SU-DHL-6 (cell line): ENCODE data around the gene DLL4.

Experiments
- H2AFZ ChIP-seq: fragments of 200-600 bp; sonication (generic); 2 replicates; pipeline ENCODE4 v1.6.1; 2014; ENCODE audit warnings: low read depth, mild to moderate bottlenecking, moderate library complexity, mixed read lengths, antibody characterized with exemption, low read length; ENCODE audit not compliant: severe bottlenecking
- H3F3A ChIP-seq: fragments of 200-600 bp; shearing (Covaris generic); 2 replicates; pipeline ENCODE4 v1.6.0; 2016; ENCODE audit warnings: antibody characterized with exemption, mild to moderate bottlenecking; ENCODE audit not compliant: insufficient read depth
- H3K27ac ChIP-seq: fragments of 200-600 bp; sonication (generic); 2 replicates; pipeline ENCODE4 v1.5.1; 2016; ENCODE audit warnings: low read depth, mild to moderate bottlenecking, low read length, moderate library complexity, mixed read lengths
- H3K27me3 ChIP-seq: fragments of 200-600 bp; sonication (generic), shearing (Covaris generic); 2 replicates; pipeline ENCODE4 v1.6.0; 2014; ENCODE audit warnings: mild to moderate bottlenecking, low read length
- H3K36me3 ChIP-seq: fragments of 200-600 bp; sonication (generic); 2 replicates; pipeline ENCODE4 v1.6.1; 2014; ENCODE audit warnings: mild to moderate bottlenecking, low read length, mixed read lengths
- H3K4me2 ChIP-seq: fragments of 300-600, 200-600 bp; shearing (Covaris generic), sonication (generic); 2 replicates; pipeline ENCODE4 v1.6.0; 2014; ENCODE audit warnings: low read length, low read depth, mild to moderate bottlenecking; ENCODE audit not compliant: poor library complexity, severe bottlenecking
- H3K4me3 ChIP-seq: fragments of 200-600 bp; sonication (generic); 2 replicates; pipeline ENCODE4 v1.5.1; 2014; ENCODE audit warnings: antibody characterized with exemption, low read length, mild to moderate bottlenecking, mixed read lengths; ENCODE audit not compliant: insufficient read depth, poor library complexity, severe bottlenecking
- H3K79me2 ChIP-seq: fragments of 200-600 bp; sonication (generic); 2 replicates; pipeline ENCODE4 v1.6.1; 2014; ENCODE audit warnings: mild to moderate bottlenecking, low read length, moderate library complexity; ENCODE audit not compliant: insufficient read depth
- H3K9ac ChIP-seq: fragments of 200-600 bp; sonication (generic); 2 replicates; pipeline ENCODE4 v1.7.0; 2014; ENCODE audit warnings: mild to moderate bottlenecking, low read length
- H3K9me2 ChIP-seq: fragments of 200-600 bp; sonication (generic); replicated peaks from 2 replicates; pipeline ENCODE4 v1.6.1; 2014; ENCODE audit warnings: low read length; ENCODE audit not compliant: insufficient read depth
- H3K9me3 ChIP-seq: fragments of 200-600 bp; sonication (generic); 2 replicates; pipeline ENCODE4 v1.6.1; 2014; ENCODE audit warnings: low read length, mixed read lengths; ENCODE audit not compliant: insufficient read depth
- H4K20me1 ChIP-seq: fragments of 200-600 bp; sonication (generic); 2 replicates; pipeline ENCODE4 v1.6.1; 2014; ENCODE audit warnings: low read depth, mild to moderate bottlenecking, antibody characterized with exemption, low read length, moderate library complexity, mixed read lengths
- EZH2phosphoT487 ChIP-seq: fragments of 200-600 bp; sonication (generic), shearing (Covaris generic); conservative IDR thresholded peaks from 2 replicates; pipeline ENCODE4 v1.6.1; 2018; ENCODE audit warnings: mild to moderate bottlenecking, antibody characterized with exemption, low read length, moderate library complexity, mixed read lengths
- TF ChIP-seq, protein P1 (sequence below): fragments of 200-600 bp; sonication (generic); IDR thresholded peaks from one replicate; pipeline ENCODE4 v1.5.1; 2017; ENCODE audit warnings: antibody characterized with exemption, mild to moderate bottlenecking, low read length, moderate library complexity; ENCODE audit not compliant: insufficient read depth, poor library complexity, severe bottlenecking

The DLL4 gene

DNA sequence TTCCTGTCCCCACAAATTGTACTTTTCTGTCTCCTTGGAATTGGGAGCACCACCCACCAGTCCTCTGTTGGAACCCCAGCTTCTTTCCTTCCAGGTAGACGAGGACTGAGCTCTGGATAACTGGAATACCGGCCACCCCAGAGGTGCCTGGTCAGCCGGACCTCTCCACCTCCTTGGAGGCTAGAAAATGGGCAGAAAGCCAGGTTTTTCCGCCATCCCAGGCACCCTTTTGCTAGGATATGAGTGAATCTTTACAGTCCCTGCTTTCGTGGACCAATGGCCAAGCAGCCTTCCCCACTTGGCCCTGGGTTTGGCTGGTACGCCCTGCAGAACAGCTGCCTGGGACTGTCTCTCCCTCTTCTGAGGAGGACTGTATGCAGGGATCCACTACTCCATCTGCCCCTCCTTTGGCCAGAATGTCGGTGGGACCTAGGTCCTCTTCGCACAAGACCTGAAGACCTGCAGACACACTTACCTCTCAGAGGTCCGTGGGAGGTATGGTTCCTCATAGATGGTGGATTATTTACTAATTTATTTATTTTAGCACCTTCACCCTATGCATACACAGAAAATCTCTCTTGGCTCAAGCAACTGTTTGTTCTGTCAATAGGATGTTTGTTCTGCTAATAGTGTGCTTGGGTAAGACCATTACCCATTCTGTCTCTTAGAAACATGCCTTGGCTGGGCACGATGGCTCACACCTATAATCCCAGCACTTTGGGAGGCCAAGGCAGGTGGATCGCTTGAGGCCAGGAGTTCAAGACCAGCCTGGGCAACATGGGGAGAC is 15.6 kb downstream of the DLL4 start:
- H4K20me1 ChIP-seq, result no peaks in the 10 kb centered on the region
- no peak overlapping the region for H3K9ac ChIP-seq
- no peaks in the 10 kb centered on the region for H3K79me2 ChIP-seq
- H3K9me2 ChIP-seq, result no peaks in the 10 kb centered on the region
- H3K27ac ChIP-seq, result no peak overlapping the region
- H2AFZ ChIP-seq, result no peak overlapping the region
- no peaks in the 10 kb centered on the region for H3F3A ChIP-seq
- H3K4me3 ChIP-seq, result no peak overlapping the region
- H3K27me3 ChIP-seq, result no peaks in the 10 kb centered on the region
- no peaks in the 10 kb centered on the region for H3K36me3 ChIP-seq
- no peak for TF ChIP-seq EZH2phosphoT487
- TF ChIP-seq, protein P1, sequence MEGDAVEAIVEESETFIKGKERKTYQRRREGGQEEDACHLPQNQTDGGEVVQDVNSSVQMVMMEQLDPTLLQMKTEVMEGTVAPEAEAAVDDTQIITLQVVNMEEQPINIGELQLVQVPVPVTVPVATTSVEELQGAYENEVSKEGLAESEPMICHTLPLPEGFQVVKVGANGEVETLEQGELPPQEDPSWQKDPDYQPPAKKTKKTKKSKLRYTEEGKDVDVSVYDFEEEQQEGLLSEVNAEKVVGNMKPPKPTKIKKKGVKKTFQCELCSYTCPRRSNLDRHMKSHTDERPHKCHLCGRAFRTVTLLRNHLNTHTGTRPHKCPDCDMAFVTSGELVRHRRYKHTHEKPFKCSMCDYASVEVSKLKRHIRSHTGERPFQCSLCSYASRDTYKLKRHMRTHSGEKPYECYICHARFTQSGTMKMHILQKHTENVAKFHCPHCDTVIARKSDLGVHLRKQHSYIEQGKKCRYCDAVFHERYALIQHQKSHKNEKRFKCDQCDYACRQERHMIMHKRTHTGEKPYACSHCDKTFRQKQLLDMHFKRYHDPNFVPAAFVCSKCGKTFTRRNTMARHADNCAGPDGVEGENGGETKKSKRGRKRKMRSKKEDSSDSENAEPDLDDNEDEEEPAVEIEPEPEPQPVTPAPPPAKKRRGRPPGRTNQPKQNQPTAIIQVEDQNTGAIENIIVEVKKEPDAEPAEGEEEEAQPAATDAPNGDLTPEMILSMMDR, result no peak
- H3K4me2 ChIP-seq, result no peak overlapping the region
- H3K9me3 ChIP-seq, result no peaks in the 10 kb centered on the region

DNA sequence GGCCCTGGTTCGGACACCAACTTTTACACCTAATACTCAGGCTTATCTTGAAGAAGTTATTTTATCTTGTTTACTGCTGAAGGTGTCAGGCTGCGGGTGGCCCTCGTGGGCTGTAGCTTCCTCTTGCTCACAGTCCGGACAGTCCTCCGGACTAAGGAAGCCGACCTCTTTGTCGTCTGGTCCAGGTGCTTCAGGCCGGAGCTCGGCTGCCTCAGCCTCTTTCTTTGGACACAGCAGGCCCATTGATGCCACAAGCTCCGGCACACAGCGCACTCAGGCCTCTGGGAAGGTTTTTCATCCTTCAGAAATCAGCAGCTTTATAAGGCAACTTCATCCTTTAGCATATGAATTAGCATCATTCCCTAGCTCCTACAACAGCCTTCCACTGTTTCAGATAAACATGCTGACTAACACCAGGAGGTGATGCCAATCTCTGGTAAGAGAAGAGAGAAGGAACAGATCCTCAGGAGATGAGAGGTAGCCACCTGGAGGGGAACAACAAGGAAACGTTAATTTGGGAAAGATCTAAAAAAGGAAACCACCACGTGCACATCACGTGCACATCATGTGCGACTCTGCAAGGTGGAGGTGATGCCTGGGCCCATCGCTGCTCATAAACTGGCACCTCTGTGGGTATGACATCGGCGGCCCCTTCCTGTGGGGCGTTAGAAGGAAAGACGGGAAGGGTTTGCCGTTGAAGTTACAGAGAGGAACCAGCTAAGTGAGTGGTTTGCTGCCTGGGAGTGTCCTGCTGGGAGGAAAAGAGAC is 19.8 kb downstream of the DLL4 start:
- Histone ChIP-seq H3F3A (no peaks in the 10 kb centered on the region), H3K9me3 (no peaks in the 10 kb centered on the region), H3K4me3 (no peak overlapping the region), H3K4me2 (no peak overlapping the region), H3K79me2 (no peaks in the 10 kb centered on the region), H2AFZ (no peak overlapping the region), H3K9me2 (no peaks in the 10 kb centered on the region), H3K27me3 (no peaks in the 10 kb centered on the region), H4K20me1 (no peaks in the 10 kb centered on the region), H3K27ac (no peak overlapping the region), H3K36me3 (no peaks in the 10 kb centered on the region), H3K9ac (no peak overlapping the region)
- TF ChIP-seq, protein P1, result no peak
- no peak for TF ChIP-seq EZH2phosphoT487

DNA sequence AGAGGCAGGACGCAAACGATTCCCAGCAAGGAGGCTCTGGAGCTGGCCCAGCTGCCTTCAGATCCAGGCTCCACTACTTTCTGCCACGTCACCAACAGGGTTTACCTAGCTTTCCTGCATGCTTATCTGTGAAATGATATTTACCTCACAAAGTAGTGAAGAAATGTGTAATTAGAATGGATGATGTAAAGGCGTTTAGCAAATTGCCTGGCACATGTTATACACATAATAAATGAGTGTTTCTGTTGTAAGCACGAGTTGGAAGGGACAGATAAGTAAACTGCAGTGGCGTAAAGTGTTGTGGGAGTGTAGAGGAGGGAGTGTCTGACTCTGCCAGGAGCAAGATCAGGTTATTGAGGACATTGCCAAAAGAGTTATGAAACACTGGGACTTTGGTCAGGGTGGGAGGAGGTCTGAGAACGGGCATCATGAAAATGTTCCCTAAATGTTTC is 20.6 kb downstream of the DLL4 start:
- no peak for TF ChIP-seq EZH2phosphoT487
- TF ChIP-seq, protein P1, result no peak
- Histone ChIP-seq H3K9ac (no peak overlapping the region), H3K36me3 (no peaks in the 10 kb centered on the region), H3K4me2 (no peak overlapping the region), H3K4me3 (no peak overlapping the region), H3K27me3 (no peaks in the 10 kb centered on the region), H3K9me3 (no peaks in the 10 kb centered on the region), H4K20me1 (no peaks in the 10 kb centered on the region), H3K27ac (no peak overlapping the region), H3K9me2 (no peaks in the 10 kb centered on the region), H3K79me2 (no peaks in the 10 kb centered on the region), H3F3A (no peaks in the 10 kb centered on the region), H2AFZ (no peak overlapping the region)
